LNCAP (cell line): ENCODE measurements around the gene RIBC1.

Experiments
- TF ChIP-seq, protein P1 (sequence below): fragments of 450-650 bp; IDR thresholded peaks from 2 replicates; pipeline ENCODE4 v1.5.1; 2017; ENCODE audit warnings: mild to moderate bottlenecking

RIBC1 gene

GRCh38 chrX:53479301-53479700 is 56.6 kb downstream of the RIBC1 start:
- TF ChIP-seq, protein P1, sequence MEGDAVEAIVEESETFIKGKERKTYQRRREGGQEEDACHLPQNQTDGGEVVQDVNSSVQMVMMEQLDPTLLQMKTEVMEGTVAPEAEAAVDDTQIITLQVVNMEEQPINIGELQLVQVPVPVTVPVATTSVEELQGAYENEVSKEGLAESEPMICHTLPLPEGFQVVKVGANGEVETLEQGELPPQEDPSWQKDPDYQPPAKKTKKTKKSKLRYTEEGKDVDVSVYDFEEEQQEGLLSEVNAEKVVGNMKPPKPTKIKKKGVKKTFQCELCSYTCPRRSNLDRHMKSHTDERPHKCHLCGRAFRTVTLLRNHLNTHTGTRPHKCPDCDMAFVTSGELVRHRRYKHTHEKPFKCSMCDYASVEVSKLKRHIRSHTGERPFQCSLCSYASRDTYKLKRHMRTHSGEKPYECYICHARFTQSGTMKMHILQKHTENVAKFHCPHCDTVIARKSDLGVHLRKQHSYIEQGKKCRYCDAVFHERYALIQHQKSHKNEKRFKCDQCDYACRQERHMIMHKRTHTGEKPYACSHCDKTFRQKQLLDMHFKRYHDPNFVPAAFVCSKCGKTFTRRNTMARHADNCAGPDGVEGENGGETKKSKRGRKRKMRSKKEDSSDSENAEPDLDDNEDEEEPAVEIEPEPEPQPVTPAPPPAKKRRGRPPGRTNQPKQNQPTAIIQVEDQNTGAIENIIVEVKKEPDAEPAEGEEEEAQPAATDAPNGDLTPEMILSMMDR = no peak
